Stomach smooth muscle (tissue), 2 donors: ENCODE data around the gene KIFBP.
"Not testable (repeated sequence)": the region's sequence is repeated elsewhere in the genome, so short reads cannot be mapped to it uniquely, and the experiment has no call there.

Source experiments
- H3K27ac ChIP-seq: one replicate; pipeline ENCODE4 v1.7.0; 2013; ENCODE audit warnings: mild to moderate bottlenecking, low read length, inconsistent platforms
- H3K27me3 ChIP-seq, 2 donors: one replicate each; pipeline ENCODE4 v1.7.0; 2013; ENCODE audit warnings: low read length in 2 of 2; ENCODE audit not compliant: insufficient read depth in 2 of 2, control insufficient read depth in 1 of 2
- H3K36me3 ChIP-seq, 2 donors: one replicate each; pipeline ENCODE4 v1.7.0; 2013; ENCODE audit warnings: low read length in 2 of 2; ENCODE audit not compliant: control insufficient read depth in 2 of 2, insufficient read depth in 2 of 2
- H3K4me1 ChIP-seq: one replicate; pipeline ENCODE4 v1.7.0; 2013; ENCODE audit warnings: low read length; ENCODE audit not compliant: control insufficient read depth, insufficient read depth
- H3K4me3 ChIP-seq, 2 donors: one replicate each; pipeline ENCODE4 v1.7.0; 2013; ENCODE audit warnings: low read length in 2 of 2
- H3K9ac ChIP-seq, 2 donors: one replicate each; pipeline ENCODE4 v1.7.0; 2013; ENCODE audit warnings: low read length in 2 of 2, mild to moderate bottlenecking in 1 of 2
- H3K9me3 ChIP-seq, 2 donors: one replicate each; pipeline ENCODE4 v1.7.0; 2013; ENCODE audit warnings: low read length in 2 of 2; ENCODE audit not compliant: control insufficient read depth in 2 of 2
- donor health status: healthy.
- donor health status: Pancreatic carcinoma.

The KIFBP gene

DNA sequence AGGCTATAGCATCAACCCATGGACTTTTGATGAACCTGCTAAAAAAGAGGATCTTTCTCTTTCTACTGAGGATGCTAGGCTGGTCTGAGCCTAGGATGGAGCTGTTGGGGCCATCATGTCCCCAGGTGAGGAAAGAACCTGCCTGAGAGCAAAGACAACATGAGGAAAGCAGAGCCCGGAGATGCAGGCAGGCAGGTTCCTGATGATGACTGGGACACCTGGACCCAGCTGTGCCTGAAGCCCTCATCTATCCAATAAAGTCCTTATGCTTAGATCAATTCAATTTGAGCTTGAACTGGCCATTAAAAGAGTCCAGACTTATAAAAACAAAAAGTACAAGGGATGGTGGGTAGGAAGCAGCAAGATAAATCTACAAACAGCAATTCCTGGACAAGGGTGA, 48.9 kb downstream of the KIFBP start:
- Histone ChIP-seq H3K9ac (no peak overlapping the region), H3K36me3 (no peaks in the 10 kb centered on the region), H3K27ac (no peak overlapping the region), H3K4me3 (no peak overlapping the region), H3K27me3 (no peaks in the 10 kb centered on the region), H3K4me1 (no peaks in the 10 kb centered on the region), H3K9me3 (no peaks in the 10 kb centered on the region)

DNA sequence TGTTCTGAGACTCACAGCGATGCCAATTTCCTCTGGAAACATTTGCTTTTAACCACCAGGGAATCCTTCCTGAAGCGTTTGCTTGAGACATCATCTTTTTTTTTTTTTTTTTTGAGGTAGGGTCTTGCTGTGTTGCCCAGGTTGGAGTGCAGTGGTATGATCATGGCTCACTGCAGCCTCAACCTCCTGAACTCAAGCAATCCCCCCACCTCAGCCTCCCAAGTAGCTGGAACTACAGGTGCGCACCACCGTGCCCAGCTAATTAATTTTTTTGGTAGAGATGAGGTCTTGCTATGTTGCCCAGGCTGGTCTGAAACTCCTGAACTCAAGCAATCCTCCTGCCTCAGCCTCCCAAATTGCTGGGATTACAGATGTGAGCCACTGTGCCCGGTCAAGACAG, 52.3 kb downstream of the KIFBP start:
- not testable (repeated sequence) for H3K27ac ChIP-seq, H3K27me3 ChIP-seq

GRCh38 chr10:69042417-69042816, 53.8 kb downstream of the KIFBP start:
- Histone ChIP-seq H3K27ac (no peak overlapping the region), H3K4me3 (no peak overlapping the region), H3K9ac (no peak overlapping the region), H3K27me3 (no peaks in the 10 kb centered on the region), H3K4me1 (no peaks in the 10 kb centered on the region), H3K9me3 (no peaks in the 10 kb centered on the region), H3K36me3 (no peaks in the 10 kb centered on the region)

More for the DNA sequence above, 52.3 kb downstream of the KIFBP start:
- H3K4me3 ChIP-seq, H3K36me3 ChIP-seq, H3K9ac ChIP-seq, H3K4me1 ChIP-seq, H3K9me3 ChIP-seq: not testable (repeated sequence)

GRCh38 chr10:69042838-69043237, 54.2 kb downstream of the KIFBP start:
- no peaks in the 10 kb centered on the region for H3K36me3 ChIP-seq
- H3K4me1 ChIP-seq: no peaks in the 10 kb centered on the region
- H3K9ac ChIP-seq: no peak overlapping the region
- H3K4me3 ChIP-seq: no peak overlapping the region
- no peaks in the 10 kb centered on the region for H3K27me3 ChIP-seq
- H3K27ac ChIP-seq: no peak overlapping the region
- H3K9me3 ChIP-seq: no peaks in the 10 kb centered on the region

DNA sequence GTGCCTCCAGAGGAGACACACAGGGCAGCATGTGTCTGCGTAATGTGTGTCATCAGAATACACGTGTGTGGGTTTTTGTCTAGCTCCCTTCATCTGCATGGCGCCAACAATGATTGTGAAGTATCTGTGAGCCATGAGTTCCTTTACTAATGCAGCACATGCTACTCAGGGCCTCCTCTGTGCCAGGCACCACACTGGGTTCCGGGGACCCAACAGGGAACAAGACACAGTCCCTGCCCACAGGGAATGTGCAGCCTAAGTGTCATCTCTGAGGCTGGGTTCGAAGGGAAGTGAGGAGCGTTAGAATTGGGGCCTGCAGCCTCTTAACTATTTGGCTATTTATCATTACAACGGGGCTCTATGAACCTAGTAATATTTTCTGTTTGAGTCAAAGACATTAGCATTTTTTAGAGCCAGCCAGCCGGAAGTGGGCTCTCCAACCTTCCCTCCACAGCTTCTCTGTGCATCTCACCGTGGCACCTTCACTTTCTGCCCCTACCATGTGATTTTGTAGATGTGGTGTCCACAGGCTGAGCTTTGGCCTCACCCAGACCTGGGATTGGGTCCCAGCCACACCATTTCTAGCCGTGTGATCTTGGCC, 55.4 kb downstream of the KIFBP start:
- H3K9me3 ChIP-seq: no peaks in the 10 kb centered on the region
- no peak overlapping the region for H3K4me3 ChIP-seq
- no peak overlapping the region for H3K27ac ChIP-seq
- no peaks in the 10 kb centered on the region for H3K4me1 ChIP-seq
- H3K36me3 ChIP-seq: no peaks in the 10 kb centered on the region
- no peak overlapping the region for H3K9ac ChIP-seq
- H3K27me3 ChIP-seq: no peaks in the 10 kb centered on the region

GRCh38 chr10:69044546-69044945, 55.9 kb downstream of the KIFBP start:
- no peaks in the 10 kb centered on the region for H3K36me3 ChIP-seq
- no peak overlapping the region for H3K4me3 ChIP-seq
- no peak overlapping the region for H3K9ac ChIP-seq
- no peaks in the 10 kb centered on the region for H3K9me3 ChIP-seq
- no peaks in the 10 kb centered on the region for H3K27me3 ChIP-seq
- H3K4me1 ChIP-seq: no peaks in the 10 kb centered on the region
- no peak overlapping the region for H3K27ac ChIP-seq

- H3K9ac ChIP-seq: no peak overlapping the region
These were observed 57.1 kb downstream of the KIFBP start for GRCh38 chr10:69045441-69046300.

DNA sequence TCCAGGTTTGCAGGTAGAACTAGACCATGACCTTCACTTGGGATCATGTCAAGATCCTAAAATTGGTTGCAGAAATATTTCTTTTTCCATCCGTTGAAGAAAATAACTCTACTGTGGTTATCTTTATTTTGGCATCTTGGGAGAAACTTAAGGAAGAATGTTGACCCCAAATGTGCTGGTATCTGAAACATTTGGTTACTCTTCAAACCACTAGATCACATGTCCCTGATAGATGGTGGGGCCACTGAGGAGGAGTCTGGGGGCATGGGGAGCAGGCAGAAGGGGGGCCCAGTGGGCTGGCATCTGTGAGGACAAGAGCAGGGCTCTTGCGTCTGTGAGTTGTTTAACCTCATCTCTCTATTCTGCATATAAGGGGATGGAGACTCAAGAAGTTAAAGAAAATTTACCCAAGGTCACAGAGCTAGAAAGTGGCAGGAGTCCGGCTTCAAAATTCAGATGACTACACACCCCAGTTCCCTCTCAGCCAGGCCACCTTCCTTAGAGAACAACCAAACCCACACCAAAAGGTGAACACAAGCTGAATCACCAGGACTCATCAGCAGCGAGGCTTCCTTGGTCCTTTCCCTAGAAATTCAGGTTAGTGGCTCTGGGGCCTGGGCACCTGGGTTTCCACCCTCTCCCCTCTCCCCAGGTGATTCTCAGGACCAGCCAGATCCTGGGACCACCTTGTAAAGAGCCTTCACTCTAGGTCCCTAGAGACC, 58.7 kb downstream of the KIFBP start:
- H3K27me3 ChIP-seq: no peaks in the 10 kb centered on the region
- H3K27ac ChIP-seq: no peak overlapping the region
- H3K4me3 ChIP-seq: no peak overlapping the region
- no peaks in the 10 kb centered on the region for H3K4me1 ChIP-seq
- no peaks in the 10 kb centered on the region for H3K36me3 ChIP-seq
- no peak overlapping the region for H3K9ac ChIP-seq
- H3K9me3 ChIP-seq: no peaks in the 10 kb centered on the region

More at GRCh38 chr10:69045441-69046300, 57.1 kb downstream of the KIFBP start:
- H3K36me3 ChIP-seq: no peaks in the 10 kb centered on the region
- H3K4me3 ChIP-seq: no peak overlapping the region
- H3K27ac ChIP-seq: peak overlapping the region; percentile 18
- no peaks in the 10 kb centered on the region for H3K9me3 ChIP-seq
- no peaks in the 10 kb centered on the region for H3K27me3 ChIP-seq
- no peaks in the 10 kb centered on the region for H3K4me1 ChIP-seq

DNA sequence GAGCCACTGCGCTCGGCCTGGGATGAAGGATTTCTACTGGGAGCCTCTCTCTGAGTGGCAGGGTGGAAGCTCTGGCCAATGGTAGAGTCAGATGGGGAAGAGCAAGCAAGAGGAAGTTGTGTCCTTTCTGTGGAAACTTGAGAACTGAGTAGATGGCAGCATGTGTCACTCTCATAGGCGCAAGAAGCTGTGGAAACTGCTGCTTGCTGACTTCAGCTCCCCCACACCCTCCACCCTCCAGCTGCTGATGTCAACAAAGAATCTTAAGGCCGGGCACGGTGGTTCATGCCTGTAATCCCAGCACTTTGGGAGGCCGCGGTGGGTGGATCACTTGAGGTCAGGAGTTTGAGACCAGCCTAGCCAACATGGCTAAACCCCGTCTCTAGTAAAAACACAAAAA, 59.5 kb downstream of the KIFBP start:
- Histone ChIP-seq H3K27ac (no peak overlapping the region), H3K36me3 (no peaks in the 10 kb centered on the region), H3K4me3 (no peak overlapping the region), H3K9me3 (no peaks in the 10 kb centered on the region), H3K4me1 (no peaks in the 10 kb centered on the region), H3K27me3 (no peaks in the 10 kb centered on the region), H3K9ac (no peak overlapping the region)

- no peak overlapping the region for H3K4me3 ChIP-seq
- no peaks in the 10 kb centered on the region for H3K27me3 ChIP-seq
- H3K4me1 ChIP-seq: no peaks in the 10 kb centered on the region
- H3K36me3 ChIP-seq: no peaks in the 10 kb centered on the region
- no peak overlapping the region for H3K27ac ChIP-seq
- no peaks in the 10 kb centered on the region for H3K9me3 ChIP-seq
- no peak overlapping the region for H3K9ac ChIP-seq
These were observed 61.0 kb downstream of the KIFBP start for GRCh38 chr10:69049566-69049961.
